Activated CD4-positive, CD25-positive, alpha-beta regulatory T cell treated with anti-CD3 and anti-CD28 coated beads, Interleukin-2, amount 50 U/mL, for 24 hours (primary cell): ENCODE data around the gene PDGFB.

Experiments used
- ATAC-seq, 2 donors: fragments of 150-1000 bp; cut with Tn5 transposase; one replicate each; pipeline ENCODE4 v1.10.0; 2021; ENCODE audit warnings: mild to moderate bottlenecking in 1 of 2, moderate library complexity in 1 of 2

Gene PDGFB

DNA sequence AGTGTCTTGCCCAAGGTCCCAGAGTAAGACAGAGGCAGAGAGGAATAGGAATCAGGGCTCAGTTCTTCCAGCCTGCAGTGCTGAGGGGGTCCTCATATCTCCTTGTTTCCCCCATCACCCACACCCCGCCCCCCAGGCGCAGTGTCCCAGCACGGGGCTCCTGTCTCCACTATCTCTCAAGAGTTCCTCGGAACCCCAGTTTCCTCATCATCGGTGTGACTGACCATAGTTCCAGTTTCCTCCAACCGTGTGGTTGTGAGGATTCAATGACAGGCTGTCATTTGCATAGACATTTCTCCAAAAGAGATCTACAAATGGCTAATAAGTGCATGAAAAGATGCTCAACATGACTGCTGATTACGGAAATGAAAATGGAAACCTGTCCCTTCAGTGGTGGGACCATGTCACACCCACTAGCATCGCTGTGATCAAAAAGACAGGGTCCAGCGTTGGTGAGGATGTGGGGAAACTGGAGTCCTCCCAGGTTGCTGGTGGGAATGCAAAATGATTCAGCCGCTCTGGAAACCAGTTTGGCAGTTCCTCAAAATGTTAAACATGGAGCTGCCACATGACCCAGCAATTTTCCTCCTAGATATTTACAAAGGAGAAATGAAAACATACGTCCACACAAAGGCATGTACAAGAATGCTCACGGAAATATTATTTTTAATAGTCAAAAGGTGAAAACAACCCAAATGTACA lies 31.8 kb upstream of the PDGFB start:
- no peak for ATAC-seq

DNA sequence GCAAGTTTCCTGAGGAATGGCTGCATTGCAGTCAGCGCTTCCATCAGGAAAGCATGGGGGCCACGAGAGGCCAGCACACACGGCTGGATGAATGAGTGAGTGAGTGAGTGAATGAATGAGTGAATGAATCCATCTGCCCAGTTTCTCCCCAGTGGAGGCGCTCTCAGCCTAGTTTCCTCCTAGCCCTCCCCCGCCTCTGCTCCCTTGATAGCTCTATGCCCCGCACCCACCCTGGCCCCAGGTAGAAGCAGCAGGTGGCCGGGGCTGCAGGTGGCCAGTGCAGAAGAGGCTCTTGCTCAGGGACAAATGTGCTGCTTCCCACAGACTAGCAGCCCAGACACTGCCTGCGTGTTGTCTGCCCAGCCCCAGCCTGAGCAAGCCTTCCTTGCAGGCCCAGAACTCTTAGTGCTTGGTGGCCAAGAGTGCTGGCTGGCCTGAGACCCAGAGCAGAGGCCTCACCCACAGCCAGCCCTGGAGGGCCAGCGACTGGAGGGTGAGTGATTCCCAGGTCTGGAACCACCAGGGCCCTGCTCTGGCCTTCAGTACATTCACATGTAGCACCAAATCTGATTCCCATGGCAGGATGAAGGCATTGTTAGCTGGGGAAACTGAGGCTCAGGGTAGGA lies 31.1 kb upstream of the PDGFB start:
- ATAC-seq: no peak

DNA sequence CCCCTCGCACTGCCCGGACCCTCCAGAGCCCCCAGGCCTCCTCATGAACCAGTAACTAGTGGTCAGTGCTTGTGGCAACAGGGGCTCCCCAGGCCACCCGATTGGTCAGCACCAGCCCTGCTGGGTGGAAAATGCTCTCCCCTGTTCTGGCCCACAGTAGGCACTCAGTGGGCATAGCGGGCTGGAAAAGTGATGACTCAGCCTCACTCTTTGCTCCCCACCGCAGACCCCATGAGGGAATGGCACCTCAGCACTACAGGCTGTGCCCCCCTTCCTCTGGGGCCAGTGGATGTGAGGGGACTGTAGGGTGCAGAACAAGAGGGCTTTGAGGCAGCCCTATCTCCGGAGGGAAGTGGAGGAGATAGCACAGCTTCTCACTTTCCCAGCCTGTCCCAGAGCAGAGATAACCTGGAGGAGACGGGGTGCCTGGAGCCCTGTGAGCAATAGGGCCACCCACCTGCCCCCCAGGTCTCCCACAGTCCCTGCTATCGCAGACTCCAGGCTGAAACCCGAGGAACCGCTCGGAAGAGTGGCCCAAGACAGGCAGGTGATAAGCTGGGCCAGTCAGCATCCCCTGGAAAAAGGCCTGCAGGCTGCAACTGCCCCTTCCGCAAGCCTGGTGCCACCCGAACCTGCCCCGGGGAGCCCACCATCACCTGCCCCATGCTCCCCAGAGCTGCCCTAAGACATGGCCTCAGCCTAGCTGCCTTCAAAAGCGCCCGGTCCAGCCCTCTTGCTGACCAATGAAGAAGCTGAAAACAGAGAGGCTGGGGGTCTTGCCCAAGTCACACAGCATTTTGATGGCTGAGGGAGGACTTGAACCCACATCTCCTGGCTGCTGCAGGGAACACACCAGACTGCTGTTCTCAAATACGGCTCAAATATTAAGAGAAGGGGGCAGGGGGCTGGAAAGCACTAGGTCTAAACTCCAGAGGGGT lies 29.4 kb upstream of the PDGFB start:
- ATAC-seq: no peak

DNA sequence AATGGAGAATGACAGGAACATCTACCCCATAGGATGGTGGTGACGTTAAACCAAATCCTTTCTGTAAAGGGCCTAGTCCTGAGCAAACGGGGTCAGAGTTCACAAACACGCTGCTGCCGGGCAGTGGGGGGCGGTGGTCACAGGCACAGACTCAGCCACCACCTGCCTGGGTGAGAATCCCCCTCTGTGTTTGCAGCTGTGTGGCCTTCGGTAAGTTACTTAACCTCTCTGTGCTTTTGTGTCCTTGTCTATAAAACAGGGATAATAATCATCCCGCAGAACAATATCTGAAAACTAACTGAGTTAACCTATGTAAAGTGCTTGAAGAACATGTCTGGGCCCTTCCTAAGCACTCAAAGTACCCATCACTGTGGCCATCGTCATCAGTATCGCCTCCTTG lies 26.0 kb upstream of the PDGFB start:
- no peak for ATAC-seq

DNA sequence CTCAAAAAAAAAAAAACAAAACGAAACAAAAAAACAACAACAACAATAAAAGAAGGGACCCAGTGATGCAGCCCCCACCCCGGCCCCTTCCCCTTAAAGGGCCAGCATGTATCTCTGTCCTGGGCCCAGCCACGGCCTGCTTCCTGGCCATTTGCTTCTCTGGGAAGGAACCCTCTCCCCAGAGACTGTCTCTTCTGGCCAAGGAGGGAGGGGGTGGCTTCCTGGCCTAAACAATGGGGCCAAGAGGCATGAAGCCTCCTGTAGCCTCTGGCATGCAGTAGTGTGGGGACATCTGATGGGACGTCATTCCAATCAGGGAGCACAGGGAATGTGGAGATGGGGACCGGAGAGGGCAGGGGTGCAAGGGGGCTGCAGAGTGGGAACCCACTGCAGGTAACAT lies 25.5 kb upstream of the PDGFB start:
- no peak for ATAC-seq

DNA sequence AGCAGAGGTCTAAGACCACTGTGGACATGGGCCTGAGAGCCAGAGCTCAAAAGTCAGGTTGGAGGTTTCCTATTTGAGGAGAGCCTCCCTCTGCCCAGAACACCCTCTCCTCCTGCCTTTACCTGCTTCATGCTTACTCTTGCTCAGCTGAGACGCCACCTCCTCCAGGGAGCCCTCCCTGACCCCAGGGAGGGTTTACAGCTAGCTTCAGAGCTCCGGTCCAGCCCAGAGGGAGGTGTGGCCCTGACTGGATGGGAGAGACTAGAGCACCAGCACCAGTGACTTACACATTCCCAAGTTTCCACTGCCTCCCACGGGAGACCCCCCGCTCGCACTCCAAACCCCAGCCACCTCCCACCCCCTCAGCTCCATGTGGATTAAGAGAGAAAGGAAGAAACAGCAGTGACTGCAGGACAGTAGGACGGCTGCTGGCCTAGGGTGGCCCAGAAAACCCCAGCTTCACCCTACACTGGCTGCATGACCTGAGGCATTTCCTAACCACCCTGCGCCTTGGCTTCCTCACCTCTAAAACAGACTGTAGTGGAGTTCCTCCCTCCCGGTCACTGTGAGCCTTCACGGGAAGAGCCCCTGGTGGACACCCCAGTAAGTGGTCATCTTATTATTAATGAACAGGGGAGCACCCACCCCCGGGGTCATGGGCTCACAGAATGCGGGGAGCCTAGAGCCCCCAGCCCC lies 24.5 kb upstream of the PDGFB start:
- no peak for ATAC-seq

DNA sequence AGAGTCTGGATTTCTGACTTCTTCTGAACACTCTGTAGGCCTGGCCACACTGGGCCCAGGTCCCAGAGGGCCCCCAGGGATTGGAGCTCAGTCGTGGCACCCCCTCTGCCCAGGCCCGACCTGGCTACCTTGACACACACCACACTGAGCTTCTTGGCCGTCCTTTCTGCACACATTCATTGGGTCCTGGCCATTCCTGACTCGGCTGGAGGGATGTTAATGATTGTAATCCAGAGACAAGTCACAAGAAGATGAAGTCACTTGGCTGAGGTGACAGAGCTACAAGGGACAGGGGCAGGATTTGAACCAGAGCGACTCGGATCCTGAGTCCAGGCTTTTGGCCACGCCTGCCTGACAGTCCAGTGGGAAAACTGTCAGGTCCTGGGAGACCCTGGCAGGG lies 23.9 kb upstream of the PDGFB start:
- ATAC-seq: no peak

DNA sequence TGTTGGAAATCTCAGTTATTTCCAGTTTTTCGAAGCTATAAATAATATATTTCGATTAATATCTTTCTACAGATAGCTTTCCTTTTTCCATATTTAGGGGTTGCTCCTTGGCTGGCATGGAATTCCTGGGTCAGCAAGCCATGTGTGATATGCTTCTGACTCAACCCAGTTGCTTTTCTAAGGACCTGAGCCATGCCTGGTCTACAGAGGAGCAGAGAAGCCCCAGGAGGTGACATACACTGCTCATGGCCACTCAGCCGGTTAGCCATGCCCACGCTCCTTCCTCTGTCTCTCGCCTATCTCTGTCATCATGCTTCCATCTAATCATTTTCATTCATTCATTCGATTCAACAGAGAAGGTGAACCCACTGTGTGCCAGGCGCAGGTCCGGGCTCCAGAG lies 23.2 kb upstream of the PDGFB start:
- no peak for ATAC-seq

DNA sequence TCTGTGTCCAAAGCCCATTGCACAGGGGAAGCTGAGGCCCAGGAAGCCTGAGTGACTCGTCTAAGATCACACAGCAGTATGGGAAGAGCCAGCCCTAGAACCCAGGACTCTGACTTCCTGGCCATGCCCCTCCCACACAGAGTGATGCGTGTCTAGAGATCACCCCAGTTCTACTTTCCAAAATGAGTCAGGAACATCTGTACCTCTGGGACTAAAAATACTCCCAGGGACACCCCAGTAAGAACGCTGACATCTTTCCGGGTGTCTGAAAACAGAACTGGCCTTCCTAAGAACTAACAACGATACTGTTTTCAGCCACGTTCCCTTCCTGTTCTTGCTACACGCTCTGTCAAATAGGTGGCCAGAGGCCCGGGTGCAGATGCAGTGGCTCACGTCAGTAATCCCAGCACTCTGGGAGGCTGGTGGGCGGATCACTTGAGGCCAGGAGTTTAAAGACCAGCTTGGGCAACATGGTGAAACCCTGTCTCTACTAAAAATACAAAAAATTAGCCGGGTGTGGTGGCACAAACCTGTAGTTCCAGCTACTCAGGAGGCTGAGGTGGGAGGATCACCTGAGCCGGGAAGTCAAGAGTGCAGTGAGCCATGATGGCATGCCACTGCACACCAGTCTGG lies 21.7 kb upstream of the PDGFB start:
- ATAC-seq: peak; percentile 67 to 74

DNA sequence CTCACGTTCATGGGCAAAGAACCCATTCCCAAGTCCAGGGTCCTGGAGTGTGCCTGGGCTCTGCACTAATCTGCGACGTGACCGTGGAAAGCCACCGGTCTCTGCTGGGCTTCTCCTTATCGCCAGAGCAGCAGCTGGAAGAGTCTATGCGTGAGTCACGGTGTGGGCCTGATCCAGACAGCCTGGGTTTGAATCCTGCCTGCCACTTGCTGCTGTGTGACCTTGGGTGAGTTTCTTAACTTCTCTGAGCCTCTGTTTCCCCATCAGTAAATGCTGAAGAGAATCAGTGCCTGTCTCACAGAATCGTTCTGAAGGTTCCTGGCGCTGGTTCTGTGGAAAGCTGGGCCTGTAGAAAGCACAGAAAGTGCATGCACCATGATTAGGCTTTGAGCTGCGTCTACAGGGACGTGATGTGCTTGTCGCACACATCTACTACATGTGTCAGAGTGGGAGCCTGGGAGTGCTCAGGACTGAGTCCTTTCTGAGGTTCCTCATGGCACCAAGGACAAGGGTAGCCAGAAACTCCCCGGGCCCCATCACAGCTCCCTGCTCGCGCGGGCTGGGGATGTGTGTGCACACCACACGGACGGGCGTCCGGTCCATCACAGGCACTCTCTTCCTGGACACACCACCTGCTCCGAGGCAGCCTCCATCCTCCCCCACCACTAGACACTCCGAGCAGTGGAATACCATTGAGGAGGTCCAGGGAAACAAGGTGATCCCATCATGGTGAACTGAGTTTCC lies 20.5 kb upstream of the PDGFB start:
- no peak for ATAC-seq

DNA sequence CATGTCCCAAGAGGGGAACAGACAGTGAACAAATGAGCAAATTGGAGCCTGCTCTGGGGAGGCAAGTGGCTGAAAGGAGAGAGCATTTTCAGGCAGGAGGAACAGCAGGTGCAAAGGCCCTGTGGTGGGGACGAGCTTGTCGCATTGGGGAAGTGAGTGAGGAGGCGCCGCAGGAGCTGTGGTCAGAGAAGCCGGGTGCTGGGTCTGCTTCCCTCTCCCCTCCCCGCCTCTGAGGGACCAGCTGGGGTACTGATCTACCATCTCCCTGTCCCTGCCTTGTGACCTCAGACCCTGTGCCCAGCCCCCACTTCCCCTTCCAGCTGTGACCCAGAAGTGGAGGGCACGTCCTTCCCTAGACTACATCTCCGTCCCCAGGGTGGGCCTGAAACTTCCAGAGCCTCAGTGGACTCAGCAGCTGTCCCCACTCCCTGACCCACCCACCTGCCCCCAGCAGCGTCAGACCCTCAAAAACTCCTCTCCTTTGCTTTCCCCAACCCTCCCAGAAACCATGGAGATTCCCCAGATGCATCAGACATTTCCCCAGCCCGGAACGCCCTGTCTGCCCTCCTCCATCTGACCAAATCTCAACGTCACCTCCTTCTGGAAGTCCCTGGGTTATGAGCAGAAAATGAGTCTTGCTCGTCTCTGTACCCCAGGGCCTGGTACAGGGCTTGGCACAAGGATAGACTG lies 19.7 kb upstream of the PDGFB start:
- peak in 1 of 2 donors; percentile 8 for ATAC-seq

DNA sequence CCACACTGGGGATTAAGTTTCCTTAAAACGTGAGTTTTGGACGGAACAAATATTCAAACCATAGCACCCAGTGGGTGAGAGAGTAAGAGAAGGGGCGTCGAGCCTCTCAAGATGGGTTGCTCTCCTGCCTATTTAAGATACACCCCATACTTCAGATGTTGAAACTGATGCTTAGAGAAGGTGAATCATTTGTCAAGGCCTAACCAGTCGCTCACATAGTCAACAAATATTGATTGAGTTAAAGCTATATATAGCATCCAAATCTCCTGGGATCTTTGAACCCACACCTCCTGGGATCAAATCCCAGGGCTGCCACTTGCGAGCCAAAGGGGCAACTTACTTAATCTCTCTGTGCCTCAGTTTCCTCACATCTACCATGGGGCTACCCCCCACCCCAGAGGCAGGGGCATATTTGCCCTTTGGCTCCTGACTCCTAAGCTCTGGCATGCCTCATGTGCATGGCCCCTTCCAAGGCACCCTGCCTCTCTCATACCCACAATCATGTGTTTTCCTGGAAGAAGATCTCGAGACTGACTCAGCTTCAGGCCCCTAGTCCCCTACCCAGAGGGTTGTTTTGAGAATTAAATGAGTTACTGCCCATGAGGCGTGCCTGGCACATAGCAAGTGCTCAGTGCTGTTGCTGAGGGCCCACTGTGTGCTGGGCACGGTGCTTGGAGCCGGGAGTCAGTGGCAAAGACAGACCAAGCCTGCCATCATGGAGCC lies 19.0 kb upstream of the PDGFB start:
- no peak for ATAC-seq

DNA sequence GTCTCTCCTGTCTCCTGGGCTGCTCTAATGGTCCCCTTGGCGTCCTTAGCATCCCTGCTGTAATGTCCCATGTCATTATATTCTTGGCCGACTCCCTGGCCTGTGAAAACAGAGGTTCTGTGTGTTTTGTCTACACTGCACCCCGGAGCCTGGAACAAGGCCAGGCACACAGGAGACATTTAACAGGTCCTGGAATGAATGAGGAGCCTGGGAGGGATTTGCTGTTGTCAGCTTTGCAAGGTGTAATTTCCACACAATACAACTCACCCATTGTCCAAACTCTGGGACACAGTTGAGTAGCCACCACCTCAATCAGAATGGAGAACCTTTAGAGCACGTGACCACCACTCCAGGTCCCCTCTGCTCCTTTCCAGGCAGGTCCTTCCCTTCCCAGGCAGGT lies 14.9 kb upstream of the PDGFB start:
- ATAC-seq: no peak

DNA sequence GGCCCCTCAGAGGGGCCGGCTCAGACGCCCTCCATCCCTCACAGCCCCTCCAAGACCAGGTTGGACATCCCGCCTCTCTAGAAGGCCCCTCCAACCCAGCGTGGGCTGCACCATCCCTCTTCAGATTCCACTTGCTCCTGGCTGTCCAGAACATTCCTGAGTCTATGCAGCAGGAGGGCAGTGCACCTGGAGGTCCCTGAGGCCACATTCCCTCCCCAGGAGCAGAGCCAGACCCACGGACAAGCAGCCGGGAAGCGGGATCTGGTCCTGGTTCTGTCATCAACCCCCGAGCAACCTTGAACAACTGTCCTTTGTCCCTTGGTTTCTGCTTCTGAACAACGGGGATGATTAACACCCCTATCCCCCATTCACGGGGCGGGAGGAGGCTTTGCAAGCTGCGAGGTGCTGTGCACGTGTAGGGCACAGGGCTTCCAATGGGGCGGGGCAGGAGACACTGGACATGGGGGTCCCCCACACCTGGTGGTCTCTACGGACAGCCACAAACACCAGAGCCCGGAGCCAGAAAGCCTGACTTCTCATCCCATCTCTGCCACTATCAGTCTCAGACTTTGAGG lies 13.2 kb upstream of the PDGFB start:
- ATAC-seq: no peak

DNA sequence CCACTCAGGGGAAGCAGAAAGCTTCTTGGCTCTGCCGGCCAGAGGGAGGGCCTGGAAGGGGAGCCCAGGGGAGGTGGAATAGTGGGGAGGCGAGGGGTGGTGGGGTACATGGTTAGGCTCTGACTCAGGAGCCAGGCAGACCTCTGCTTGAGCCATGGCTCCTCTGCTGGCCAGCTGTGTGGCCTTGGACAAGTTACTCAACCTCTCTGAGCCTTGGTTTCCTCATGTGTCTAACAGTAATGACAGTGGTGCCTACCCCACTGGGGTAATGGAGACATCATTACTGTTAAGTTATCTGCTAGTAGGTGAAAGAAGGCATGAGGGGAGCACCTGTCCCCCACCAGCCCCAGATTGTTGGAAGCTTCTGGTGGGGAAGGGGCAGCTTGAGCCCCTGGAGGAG lies 12.2 kb upstream of the PDGFB start:
- ATAC-seq: no peak

DNA sequence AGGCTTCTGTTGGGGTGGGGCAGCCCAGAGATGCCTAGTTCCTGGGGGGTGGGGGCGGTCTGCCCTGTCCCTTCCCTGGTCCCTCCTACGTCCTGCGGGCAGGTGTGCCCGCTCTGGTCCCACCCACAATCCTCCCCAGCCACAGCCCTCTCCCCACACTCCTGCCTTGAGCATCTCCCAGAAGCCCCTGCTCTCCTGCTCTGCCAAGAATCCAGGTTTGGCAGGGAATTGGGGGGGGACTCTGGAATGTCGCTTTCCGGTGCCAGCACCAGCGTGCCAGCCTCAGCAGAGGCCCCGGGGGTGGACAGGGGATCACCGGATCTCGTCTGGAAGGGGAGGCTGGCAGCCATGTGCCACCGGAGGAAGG lies 11.4 kb upstream of the PDGFB start:
- no peak for ATAC-seq

DNA sequence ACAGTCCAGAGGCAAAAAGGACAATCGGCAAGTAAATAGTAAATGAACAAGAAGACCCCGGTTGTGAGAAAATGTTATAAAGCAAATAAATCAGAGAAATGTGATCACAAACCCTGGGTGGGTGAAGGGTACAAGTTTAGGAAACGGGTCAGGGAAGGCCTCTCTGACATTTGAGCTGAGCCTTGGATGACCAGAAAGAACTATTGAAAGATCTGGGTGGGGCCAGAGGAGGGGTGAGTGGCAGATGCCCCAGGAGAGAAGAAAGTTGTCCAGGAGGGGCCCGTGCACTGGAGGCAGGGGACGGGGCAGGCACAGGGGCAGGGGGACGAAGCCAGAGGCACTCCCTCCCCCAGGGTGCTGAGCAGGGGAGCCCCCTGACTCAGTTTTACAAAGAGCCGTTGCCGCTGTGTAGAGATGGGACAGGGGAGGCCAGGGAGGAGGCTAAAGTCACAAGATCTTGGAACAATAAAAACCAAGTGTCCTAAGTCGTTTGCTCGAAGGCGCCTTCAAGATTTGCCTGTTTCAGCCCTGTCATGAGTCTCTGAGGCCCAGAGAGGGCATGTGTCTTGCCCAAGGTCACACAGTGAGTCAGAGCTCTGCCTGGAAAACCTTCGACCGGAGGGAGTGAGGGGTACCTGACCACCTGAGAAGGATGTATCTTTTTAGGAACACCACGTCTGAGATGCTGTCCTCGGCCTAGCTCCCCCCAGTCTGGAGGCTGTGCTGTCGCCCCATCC lies 10.8 kb upstream of the PDGFB start:
- ATAC-seq: no peak

DNA sequence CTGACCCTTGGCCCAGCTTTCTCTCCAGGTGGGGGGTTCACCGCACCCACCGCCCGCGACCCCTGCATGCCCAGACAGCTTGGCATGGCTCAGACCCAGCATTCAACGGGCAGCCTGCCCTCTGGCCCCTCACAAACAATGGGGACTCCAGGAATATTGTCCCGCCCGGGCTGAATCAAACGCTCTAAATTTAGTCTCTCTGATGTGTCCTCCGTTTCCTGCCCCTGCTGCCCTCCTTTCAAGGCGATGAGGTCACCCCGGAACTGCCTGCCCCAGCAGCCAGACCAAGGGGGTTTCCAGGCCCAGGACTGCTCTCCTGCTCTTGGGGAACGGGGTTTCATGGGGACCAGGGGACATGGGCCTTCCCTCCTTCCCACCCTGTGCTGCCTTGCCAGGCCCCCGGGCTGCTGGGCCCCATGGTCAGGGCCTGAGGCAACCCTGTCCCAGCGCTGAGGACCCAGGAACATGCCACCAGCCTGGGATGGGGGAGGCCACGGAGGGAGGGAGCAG lies 10.1 kb upstream of the PDGFB start:
- ATAC-seq: peak; percentile 68 to 74

DNA sequence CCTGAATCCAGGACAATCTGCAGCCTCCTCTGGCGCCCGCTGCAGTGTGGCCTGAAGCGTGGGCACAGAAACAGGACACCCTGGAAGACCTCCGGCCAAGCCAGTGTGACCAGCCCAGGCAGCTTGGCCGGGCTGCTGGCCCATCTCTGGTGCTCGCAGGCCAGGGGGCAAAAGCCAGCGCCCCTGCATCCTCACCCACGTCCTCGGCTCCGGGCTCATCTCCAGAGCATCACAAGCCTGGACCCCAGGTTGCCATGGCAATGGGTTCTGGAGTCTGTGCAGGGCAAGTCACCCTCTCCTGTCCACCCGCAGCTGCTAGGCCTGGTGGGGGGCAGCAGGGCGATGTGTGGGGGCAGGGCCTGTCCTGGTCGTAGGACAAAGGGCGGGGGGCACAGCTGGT lies 9.3 kb upstream of the PDGFB start:
- ATAC-seq: no peak
